ENCODE data around the gene DHRS3. TPM values are rescaled to one million over a fixed set of nuclear protein-coding genes. Genes with fewer than 3 reads are reported as not detected.
"Not testable (repeated sequence)": the region's sequence is repeated elsewhere in the genome, so short reads cannot be mapped to it uniquely, and the experiment has no call there.

Gene DHRS3
- total RNA-seq, 4 donors from 2014 or later = 92.4 to 130 (median 107) TPM

DNA sequence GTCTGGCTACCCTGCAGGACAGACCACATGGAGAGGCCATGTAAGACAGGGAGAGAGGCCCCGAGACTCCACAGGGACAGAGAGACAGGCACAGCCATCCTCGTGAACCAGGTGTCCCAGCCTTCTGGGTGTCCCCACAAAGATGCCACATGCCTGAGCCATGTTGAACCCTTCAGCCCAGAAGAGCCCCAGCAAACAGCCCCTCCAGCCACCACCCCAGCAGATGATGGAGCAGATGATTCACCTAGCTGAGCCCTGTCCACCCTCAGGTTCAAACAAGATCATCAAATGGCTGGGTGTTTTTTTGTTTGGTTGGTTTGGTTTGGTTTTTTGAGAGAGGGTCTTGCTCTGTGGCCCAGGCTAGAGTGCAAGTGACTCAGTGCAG, 78.7 kb downstream of the DHRS3 start:
- DNase-seq (ENCODE audit: low spot score in 2 of 2) = no peak
- 100% methylated on average over 2 of the region's 2 CpGs for WGBS, 2 donors
- intact Hi-C loops (cut with DNase I; ENCODE audit: low total_unique reads) = no loop called here
- TF ChIP-seq, protein P1, sequence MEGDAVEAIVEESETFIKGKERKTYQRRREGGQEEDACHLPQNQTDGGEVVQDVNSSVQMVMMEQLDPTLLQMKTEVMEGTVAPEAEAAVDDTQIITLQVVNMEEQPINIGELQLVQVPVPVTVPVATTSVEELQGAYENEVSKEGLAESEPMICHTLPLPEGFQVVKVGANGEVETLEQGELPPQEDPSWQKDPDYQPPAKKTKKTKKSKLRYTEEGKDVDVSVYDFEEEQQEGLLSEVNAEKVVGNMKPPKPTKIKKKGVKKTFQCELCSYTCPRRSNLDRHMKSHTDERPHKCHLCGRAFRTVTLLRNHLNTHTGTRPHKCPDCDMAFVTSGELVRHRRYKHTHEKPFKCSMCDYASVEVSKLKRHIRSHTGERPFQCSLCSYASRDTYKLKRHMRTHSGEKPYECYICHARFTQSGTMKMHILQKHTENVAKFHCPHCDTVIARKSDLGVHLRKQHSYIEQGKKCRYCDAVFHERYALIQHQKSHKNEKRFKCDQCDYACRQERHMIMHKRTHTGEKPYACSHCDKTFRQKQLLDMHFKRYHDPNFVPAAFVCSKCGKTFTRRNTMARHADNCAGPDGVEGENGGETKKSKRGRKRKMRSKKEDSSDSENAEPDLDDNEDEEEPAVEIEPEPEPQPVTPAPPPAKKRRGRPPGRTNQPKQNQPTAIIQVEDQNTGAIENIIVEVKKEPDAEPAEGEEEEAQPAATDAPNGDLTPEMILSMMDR (IDR thresholded peaks at IDR 0.05) = no peak
- TF ChIP-seq POLR2A (IDR thresholded peaks at IDR 0.05) = no peak
- no peak overlapping the region for H3K4me3 ChIP-seq (ENCODE audit: low read depth, poor library complexity, severe bottlenecking)

DNA sequence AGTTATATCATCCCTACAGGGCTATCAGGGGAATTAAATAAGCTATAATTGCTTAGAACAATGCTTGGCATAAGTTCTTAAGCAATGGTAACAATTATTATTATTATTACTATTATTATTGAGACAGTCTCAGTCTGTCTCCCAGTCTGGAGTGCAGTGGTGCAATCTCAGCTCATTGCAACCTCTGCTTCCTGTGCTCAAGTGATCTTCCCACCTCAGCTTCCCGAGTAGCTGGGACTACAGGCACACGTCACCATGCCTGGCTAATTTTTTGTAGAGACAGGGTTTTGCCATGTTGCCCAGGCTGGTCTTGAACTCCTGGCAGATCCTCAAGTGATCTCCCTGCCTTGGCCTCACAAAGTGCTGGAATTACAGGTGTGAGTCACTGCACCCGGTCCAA, 79.5 kb downstream of the DHRS3 start:
- intact Hi-C loops (cut with DNase I; ENCODE audit: low total_unique reads); DNase-seq (ENCODE audit: low spot score in 2 of 2); H3K4me3 ChIP-seq (ENCODE audit: low read depth, poor library complexity, severe bottlenecking): not testable (repeated sequence)
- 76 to 84% methylated on average over 3 of the region's 3 CpGs for WGBS, 2 donors

DNA sequence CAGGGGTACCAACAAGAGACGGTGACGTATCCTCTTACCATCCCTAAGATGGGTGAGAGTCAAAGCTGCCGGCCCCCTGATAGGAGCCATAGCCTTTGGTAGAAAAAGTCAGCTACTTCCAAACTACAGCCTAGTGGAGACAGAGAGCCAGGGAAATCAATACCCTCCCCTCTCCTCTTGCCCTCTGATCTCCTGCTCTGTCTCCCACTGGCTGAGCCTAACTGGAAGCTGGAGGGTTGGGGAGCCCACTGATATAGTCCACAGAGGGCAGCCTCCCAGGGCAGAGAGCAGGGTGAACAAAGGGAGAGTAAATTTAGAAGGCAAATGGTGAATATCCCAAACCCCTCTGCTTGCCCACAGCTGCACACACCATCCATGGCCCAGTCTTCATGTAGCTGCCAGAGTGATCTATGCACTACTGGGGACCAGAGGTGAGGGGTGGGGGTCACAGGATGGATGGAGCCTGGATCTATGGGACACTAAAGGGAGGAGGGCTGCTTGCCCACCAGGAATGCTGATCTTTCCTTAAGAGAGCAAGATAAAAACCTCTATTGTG, 80.0 kb downstream of the DHRS3 start:
- no peak overlapping the region for H3K4me3 ChIP-seq (ENCODE audit: low read depth, poor library complexity, severe bottlenecking)
- intact Hi-C loops (cut with DNase I; ENCODE audit: low total_unique reads) = loop anchor here (1.0 kb wide), 1 partner anchor 35 kb away; no protein-coding TSS in a partner anchor
- WGBS, 2 donors = 94 to 95% methylated on average over 3 of the region's 3 CpGs
- TF ChIP-seq POLR2A (IDR thresholded peaks at IDR 0.05) = no peak
- TF ChIP-seq, protein P1 (IDR thresholded peaks at IDR 0.05) = no peak
- no peak for DNase-seq (ENCODE audit: low spot score in 2 of 2)

DNA sequence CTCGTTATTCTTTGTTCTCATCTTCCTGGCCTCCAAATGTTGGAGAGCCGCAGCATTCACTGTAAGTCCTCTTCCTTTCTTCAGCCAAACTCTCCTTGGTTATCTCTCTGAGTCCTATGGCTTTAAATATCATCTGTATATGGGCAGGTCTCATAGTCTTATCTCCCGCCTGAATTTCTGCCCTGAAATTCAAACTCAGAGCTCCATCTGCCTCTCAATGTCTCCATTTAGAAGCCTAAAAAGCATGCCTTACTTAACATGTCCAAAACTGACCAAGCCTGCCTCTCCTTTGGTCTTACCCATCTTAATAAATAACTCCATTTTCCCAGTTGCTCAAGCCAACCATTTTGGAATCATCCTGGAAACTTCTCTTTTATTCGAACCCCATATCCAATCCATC, 80.7 kb downstream of the DHRS3 start:
- WGBS, 2 donors = 90 to 99% methylated on average over 4 of the region's 4 CpGs

DNA sequence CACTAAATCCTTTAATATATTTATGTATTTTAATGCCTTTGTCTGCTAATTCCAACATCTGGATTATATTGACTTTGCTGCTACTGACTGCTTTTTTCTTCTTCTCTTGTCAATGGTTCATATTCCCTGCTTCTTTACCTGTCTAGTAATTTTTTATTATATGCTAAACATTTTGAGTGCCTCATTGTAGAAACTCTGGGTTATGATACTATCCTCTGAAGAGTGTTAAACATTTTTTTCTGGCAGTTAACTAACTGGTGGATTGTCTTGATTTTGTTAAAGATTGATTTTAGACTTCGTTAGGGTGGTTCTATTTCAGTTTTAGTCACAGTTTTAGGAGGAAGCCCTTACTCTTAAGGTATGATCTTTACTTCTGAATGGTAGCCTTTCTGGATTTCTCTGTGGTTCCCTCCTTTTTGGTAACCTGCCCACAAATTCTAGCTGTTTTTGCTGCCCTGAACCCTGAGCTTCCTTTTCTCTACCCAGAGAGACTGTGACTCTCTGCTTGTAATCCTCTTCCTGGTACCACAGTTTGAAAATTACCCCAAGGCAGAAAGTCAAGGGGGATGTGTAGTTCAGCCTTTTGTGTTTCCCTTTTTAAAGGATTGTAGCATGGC, 81.9 kb downstream of the DHRS3 start:
- no peak for DNase-seq (ENCODE audit: low spot score in 2 of 2)
- intact Hi-C loops (cut with DNase I; ENCODE audit: low total_unique reads) = no loop called here
- TF ChIP-seq POLR2A (IDR thresholded peaks at IDR 0.05) = no peak
- TF ChIP-seq, protein P1 (IDR thresholded peaks at IDR 0.05) = no peak
- 85 to 90% methylated on average over 1 of the region's 1 CpG for WGBS, 2 donors
- no peak overlapping the region for H3K4me3 ChIP-seq (ENCODE audit: low read depth, poor library complexity, severe bottlenecking)

More for the DNA sequence above, 80.7 kb downstream of the DHRS3 start:
- TF ChIP-seq POLR2A (IDR thresholded peaks at IDR 0.05) = no peak
- TF ChIP-seq, protein P1 (IDR thresholded peaks at IDR 0.05) = no peak
- no peak overlapping the region for H3K4me3 ChIP-seq (ENCODE audit: low read depth, poor library complexity, severe bottlenecking)
- DNase-seq (ENCODE audit: low spot score in 2 of 2) = no peak
- intact Hi-C loops (cut with DNase I; ENCODE audit: low total_unique reads) = loop anchor here (1.0 kb wide), 1 partner anchor 34 kb away; no protein-coding TSS in a partner anchor

DNA sequence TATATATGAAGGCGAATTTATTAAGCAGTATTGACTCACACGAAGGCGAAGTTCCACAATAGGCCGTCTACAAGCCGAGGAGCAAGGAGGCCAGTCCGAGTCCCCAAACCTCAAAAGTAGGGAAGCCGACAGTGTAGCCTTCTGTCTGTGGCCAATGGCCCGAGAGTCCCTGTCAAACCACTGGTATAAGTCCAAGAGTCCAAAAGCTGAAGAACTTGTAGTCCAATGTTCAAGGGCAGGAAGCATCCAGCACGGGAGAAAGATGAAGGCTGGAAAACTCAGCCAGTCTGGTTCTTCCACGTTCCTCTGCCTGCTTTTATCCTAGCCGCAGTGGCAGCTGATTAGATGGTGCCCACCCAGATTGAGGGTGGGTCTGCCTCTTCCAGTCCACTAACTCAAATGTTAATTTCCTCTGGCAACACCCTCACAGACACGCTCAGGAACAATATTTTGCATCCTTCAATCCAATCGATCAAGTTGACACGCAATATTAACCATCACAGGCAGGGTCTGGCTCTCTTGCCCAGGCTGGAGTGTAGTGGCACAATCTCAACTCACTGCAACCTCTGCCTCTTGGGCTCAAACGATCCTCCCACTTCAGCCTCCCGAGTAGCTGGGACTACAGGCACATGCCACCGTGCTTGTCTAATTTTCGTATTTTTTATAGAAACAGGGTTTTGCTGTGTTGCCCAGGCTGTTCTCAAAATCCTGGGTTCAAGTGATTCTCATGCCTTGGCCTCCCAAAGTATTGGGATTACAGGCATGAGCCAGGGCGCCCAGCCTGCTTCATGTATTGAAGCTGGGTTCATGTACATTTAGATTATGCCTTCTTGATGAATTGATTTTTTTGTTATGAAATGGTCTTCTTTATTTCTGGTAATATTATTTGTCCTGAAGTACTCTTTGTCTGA, 85.3 kb downstream of the DHRS3 start:
- TF ChIP-seq POLR2A (IDR thresholded peaks at IDR 0.05) = no peak
- TF ChIP-seq, protein P1 (IDR thresholded peaks at IDR 0.05) = no peak
- 90 to 95% methylated on average over 19 of the region's 19 CpGs for WGBS, 2 donors
- no peak overlapping the region for H3K4me3 ChIP-seq (ENCODE audit: low read depth, poor library complexity, severe bottlenecking)
- no peak for DNase-seq (ENCODE audit: low spot score in 2 of 2)
- intact Hi-C loops (cut with DNase I; ENCODE audit: low total_unique reads) = no loop called here
